Stimulated activated CD4-positive, alpha-beta T cell treated with anti-CD3 and anti-CD28 coated beads, Interleukin-4, amount 100 ng/mL, for 24 hours (primary cell): Measurements from ENCODE around the gene ZNF160.
"Not testable (repeated sequence)": the region's sequence is repeated elsewhere in the genome, so short reads cannot be mapped to it uniquely, and the experiment has no call there.

Experiments used
- DNase-seq: peaks from one replicate; pipeline ENCODE4 v3.0.0-alpha.2; 2020

The ZNF160 gene

DNA sequence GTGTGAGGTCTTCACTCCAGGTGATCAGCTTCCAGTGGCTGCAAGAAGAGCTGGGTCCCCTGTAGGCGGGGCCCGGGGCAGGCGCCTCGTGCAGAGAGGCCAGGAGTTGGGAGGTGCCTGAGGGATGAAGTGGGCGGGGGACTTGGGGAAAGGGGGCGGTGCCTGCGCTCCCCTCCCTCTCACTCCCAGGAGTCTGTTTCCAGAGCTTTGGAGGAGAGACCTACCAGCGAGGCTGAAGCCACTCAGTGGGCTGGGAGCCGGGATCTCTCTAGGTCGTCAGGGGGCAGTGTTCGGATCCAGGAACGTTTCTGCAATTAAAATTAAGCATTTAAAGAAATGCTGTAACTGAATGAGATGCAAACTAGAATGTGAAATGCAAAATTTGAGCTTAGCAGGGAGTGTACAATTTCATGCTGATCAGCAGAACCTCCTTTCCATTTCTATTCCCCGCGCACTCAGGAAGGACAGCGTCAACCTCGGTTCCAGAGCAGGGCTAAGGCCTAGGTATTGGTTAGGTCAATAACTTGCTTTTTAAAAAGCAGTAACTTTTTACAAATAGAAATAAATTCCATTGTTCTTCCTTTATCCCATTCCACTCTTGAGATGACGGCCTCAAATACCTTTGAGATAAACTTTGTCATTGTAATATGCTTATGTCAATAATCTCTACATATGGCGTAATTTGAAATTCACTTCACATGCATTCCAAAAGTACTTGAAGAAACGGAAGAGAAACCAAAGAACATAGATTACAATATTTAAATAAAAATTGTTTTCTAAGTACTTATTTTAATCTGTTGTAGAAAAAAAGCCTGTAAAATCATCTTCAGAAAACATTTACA is 11.6 kb downstream of the ZNF160 start:
- no peak for DNase-seq

DNA sequence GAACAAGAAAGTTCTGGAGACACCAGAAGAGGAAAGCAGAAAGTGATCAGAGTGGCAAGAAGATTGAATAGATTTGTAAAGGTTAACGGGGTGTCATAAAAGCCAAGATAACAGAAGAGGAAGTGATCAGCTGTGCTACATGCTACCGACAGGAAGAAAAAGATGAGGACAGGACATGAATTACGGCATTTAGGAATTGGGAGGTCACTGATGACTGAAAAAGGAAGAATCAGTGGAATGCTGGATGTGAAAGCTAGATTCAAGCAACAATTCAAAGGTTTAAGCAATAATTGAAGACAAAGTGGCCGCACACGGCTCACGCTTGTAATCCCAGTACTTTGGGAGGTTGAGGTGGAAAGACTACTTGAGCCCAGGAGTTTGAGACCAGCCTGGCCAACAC is 15.1 kb downstream of the ZNF160 start:
- no peak for DNase-seq

DNA sequence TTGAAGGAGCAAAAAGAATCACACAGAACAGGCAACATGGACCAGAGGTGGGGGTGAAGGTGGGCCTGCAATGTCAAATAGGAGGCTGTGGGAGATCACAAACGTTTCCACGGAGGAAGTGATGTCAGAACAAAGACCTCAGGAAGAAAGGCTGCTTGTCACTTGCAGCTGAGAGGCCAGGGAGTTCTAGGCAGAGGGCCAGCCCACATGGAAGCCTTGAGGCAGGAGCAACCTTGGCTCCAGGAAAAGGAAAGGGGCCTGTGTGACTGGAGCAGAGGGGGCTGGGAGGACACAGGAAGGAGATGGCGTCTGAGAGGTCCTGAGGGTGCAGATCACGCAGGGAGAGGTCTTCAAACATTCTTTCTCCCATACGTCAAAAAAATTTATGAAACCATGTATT is 16.3 kb downstream of the ZNF160 start:
- no peak for DNase-seq

DNA sequence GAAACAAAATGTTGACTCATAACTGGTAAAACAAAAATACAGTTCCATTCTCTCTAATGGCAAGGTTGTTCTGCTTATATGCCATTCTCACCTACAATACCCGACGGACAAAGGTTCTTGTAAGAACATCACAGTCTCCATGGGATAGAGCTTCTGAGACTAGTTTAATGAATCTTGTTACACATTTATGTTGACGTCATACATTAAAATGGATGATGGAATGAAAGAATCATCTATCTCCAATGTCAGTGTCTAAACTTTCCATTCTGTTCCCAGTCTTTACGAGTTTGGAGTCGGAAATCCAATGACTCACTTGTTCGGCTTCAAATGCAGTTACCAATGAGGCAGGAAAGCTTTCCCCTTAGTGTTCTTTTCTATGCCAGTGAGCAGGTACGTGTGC is 17.7 kb downstream of the ZNF160 start:
- no peak for DNase-seq

DNA sequence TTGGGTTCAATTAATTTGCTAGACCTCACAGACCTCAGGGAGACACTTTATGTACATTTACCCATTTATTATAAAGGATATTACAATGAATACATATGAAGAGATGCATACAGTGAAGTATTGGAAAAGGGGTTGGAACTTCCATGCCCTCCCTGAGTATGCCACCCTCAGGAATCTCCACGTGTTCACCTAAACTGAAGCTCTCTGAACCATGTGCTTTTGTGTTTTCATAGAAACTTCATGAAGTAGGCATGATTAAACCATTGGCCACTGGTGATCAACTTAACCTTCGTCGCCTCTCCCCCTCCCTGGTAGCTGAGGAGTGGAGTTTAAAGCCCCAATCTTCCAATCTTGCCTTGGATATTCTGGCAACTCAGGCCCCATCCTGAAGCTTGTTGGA is 20.3 kb downstream of the ZNF160 start:
- DNase-seq, result no peak

DNA sequence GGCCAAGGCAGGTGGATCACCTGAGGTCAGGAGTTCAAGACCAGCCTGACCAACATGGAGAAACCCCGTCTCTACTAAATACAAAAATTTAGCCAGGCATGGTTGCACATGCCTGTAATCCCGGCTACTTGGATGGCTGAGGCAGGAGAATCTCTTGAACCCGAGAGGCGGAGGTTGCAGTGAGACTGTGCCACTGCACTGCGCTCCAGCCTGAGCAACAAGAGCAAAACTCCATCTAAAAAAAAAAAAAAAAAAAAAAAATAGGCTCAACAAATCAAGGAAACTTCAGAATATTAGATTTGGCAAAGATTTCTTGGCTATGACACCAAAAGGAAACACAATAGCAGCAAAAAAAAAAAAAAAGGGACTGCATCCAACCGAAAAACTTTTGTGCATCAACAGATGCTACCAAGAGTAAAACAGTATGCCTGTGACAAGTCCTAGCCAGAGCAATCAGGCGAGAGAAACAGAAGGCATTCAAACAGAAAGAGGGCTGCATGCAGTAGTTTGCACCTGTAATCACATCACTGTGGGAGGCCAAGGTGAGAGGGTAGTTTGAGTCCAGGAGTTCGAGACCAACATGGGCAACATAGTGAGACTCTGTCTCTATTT is 23.8 kb downstream of the ZNF160 start:
- DNase-seq, result no peak

DNA sequence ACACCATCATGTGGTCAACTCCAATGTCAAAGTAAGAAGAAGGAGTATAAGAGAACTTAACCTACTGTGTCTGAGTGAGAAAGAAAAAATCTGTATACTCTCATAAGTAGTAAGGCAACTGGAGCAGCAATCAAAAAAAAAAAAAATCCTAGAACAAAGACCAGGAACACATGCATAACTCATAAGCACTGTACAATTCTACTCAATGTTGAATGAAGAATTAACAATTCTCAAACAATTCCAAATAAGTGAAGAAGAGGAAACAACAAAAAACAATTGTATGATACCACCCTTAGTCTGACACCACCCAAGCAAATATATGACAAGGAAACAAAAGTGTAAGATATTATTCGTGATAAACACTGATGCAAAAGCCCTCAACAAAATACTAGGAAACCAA is 24.6 kb downstream of the ZNF160 start:
- DNase-seq, result no peak

DNA sequence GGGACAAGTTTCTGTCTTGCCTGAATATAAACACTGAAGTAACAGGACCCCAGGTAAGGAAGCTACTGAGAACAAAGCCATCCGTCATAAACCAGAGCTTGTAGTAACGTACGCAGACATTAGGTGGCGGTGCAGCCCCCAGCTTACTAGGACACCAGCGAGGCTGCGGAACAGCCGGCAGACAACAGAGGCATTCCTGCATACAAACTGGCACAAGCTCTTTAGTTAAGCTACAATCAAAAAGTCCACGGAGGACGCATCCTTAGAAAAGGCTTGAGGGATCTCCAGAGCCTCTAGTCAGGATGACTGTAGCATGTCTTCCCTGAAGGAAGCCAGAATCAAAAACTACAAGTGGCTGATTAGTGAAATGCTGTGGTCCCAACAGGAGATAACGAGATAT is 26.2 kb downstream of the ZNF160 start:
- no peak for DNase-seq

DNA sequence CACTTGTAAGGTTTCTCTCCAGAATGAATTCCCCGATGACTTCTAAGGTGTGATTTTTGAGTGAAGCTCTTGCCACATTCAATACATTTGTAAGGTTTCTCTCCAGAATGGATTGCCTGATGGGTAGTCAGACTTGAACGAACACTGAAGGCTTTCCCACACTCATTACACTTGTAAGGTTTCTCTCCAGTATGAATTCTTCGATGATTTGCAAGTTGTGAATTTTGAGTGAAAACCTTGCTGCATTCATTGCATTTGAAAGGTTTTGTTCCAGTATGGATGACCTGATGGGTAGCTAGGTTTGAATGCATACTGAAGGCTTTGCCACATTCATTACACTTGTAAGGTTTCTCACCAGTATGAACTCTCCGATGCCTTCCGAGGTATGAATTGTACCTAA is 34.4 kb downstream of the ZNF160 start:
- no peak for DNase-seq

DNA sequence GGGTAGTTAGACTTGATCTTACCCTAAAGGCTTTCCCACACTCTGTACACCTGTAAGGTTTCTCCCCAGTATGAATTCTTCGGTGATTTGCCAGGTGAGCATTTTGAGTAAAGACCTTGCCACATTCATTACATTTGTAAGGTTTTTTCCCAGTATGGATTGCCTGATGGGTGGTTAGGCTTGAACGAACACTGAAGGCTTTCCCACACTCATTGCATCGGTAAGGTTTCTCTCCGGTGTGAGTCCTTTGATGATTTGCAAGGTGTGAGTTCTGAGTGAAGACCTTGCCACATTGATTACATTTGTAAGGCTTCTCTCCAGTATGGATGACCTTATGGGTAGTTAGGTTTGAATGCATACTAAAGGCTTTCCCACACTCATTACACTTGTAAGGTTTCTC is 35.0 kb downstream of the ZNF160 start:
- DNase-seq, result no peak

DNA sequence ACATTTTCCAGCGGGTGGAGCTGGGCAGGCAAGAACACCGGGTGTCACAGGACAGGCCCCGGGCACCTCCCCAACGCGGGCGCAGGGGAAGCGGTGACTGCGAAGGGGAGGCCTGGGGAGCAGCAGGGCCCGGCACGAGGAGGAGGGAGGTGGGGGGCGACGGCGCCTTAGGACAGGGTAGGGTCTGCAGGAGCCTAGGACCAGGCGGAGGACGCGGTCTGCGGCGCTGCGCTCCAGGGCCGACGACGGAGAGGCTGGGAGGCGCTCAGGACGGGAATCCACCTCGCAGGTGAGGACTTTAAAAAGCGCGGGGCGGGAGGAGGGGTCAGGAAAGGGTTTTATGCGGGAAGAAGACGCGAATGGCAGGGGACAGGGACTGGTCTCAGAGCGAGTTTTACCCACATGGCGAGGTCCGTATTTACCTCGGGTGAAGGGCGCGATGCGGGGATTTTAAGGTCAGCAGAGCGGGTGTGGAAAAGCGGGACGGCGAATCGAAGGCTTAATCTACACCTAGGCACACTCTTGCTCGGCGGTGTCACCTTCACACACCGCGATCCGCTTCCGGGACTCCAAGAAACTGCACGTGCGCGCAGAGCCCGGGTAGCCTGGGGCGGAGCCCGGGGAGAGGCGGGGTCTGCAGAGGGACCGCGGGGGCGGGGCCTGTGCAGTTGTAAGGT is 45.2 kb downstream of the ZNF160 start:
- no peak for DNase-seq

DNA sequence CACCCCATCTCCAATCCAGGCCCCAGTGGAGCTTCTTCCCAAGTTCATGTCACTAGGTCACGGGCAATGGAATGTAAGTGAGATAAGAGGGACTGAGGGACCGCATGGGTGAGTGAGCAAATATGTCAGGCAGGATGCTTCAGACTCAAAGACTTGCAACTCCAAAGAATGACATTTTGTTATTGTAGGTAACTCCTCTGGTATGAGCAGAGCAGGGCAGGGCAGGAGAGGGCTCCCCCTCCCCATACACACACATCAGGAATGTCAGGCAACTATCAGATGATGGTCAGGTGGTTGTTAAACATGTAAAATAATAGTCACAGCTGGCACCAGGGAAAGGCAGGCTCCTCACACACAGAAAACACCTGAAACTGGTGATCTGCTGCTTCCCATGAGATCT is 48.1 kb downstream of the ZNF160 start:
- DNase-seq, result no peak

DNA sequence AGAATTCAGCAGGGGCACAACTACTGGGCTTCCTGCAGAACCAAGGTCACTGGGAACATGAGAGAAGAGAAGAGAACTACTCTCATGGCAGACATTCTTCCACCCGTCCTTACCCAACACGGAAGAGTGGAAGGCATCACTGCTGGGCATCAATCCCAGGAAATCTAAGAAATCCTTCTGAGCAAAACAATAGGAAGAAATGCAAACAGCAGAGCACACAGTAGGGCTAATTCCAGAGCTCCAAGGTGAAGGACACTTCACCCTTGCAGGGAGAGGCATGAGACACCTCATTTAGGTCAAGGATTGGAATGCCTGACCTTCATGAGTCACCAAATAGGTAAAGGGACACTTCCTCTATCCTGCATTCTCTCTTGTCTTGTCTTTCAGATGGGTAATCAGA is 55.8 kb downstream of the ZNF160 start:
- no peak for DNase-seq

DNA sequence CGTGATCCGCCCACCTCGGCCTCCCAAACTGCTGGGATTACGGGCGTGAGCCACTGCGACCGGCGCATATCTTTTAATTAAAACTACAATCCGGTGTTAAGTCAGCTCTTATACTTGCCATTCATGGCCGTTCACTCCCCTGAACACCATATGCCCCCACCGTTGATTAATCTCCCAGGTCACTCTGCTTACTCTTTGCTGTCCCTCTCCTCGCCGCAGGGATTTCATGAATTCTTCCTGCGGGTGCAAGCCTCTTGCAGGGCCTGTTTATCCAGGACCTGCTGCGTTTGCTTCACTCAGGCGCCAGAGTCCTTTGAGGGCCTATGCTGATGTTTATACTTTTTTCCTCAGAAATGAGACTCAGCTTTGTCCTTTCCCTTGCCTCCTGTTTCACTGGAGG is 57.7 kb downstream of the ZNF160 start:
- DNase-seq, result no peak

DNA sequence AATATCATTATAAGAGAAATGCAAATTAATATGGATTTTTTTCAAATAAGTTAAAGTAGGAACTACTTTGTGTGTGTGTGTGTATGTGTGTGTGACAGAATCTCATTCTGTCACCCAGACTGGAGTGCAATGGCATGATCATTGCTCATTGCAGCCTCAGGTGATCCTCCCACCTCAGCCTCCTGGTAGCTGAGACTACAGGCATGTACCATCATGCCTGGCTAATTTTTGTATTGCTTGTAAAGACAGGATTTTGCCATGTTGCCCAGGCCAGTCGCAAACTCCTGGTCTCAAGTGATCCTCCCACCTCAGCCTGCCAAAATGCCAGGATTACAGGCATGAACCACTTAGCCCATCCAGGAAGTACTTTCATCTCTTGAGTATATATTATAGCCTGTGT is 61.9 kb downstream of the ZNF160 start:
- DNase-seq, result no peak

DNA sequence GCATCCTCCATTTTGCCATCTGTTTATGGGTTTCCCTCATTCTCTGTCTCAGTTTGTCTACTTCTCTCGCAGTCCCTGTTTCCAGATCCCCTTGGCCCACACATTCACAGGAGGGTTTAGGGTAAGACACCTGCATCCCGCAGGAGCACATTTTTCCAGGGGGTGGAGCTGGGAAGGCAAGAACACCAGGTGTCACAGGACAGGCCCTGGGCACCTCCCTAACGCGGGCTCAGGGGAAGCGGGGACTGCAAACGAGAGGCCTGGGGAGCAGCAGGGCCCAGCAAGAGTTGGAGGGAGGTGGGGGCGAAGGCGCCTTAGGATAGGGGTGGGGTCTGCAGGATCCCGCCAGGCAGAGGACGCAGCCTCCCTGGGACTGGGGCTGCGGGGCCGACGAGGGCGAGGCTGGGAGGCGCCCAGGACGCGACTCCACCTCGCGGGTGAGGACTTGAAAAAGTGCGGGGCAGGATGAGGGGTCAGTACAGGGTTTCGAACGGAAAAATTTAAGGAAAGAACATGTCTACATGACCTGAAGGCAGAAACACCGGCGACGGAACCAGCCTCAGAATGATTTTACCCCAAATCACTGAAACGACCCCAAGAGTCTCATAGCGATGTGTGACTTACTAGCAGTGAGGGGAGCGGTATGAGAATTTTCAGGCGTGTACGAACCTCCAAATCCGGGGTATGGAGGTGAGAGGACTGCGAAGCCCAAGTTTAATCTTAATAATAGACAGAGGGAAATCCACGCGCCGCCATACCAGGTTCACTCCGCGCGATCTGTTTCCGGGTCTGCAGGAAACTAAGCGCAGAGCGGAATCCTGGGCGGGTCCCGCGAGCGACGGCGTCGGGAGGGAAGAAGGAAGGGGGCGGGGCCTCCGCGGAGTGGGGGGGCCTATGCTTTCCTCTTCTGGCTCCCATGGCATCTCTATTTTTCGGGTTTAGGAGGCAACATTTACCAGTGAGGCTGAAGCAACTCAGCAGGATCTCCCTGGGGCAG is 65.8 kb downstream of the ZNF160 start:
- DNase-seq, result no peak

DNA sequence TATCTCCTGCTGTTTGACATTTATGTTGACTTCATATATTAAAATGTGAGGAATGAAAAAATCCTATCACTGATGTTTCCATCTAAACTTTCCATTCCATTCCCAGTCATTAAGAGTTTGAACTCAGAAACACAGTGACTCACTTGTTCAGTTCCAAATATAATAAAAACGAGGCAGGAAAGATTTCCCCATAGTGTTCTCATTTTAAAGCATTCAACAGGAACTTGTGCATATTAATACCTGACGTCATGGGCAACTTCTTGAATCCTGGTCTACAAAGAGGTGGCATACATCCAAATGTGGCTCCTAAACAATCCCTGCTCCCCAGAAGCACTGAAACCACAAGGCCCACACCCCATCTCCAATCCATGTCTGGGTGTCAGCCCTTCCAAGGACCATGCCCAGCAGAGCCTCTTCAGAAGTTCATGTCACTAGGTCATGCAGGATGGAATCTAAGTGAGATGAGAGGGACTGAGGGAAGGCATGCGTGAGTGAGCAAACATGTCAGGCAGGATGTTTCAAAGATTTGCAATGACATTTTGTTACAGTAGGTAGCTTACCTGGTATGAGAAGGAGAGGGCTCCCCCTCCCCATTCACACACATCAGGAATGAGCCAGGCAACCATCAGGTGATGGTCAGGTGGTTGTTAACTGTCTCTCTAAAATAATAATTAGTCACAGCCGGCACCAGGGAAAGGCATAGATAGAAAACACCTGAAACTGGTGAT is 68.1 kb downstream of the ZNF160 start:
- no peak for DNase-seq

DNA sequence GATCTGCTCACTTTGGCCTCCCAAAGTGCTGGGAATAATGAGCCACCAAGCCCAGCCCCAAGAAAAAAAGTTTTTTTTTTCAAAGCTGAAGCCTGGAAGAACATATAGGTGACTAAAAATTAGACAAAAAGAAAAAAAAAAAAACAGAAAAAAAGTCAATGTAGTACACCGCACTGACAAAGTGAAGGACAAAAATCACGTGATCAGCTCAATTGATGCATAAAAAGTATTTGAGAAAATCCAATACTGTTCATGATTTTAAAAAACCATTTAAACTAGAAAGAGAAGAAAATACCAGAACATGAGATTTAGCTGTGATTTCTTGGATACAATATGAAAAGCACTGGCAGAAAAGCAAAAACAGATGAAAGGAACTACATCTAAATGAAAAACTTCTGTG is 69.2 kb downstream of the ZNF160 start:
- DNase-seq, result no peak

DNA sequence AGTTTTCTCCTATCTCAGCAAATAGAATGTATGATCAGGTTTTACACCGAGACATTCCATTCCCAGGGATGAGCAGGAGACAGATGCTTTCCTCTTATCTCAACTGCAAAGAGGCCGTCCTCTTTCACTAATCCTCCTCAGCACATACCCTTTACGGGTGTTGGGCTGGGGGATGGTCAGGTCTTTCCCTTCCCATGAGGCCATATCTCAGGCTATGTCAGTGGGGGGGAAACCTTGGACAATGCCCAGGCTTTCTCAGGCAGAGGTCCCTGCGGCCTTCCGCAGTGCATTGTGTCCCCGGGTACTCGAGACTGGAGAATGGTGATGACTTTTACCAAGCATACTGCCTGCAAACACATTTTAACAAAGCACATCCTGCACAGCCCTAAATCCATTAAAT is 74.9 kb downstream of the ZNF160 start:
- not testable (repeated sequence) for DNase-seq

DNA sequence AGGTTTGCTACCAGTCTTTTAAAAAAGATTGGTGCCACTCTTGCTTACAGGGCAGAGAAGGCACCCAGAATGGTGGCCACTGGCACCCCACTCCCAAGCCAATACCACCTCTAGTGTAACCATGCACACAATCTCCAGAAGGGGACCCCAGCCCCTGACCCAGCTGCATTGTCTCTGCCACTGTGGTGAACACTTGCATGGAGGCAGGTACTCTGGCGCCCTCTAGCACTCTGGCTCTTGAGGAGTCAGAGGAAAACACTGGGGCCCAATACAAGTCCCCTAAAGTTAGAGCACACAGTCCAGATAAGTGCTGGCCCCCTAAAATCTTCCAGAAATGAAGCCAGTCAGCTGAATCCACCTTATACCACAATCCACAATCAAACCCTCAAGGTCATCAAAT is 83.5 kb downstream of the ZNF160 start:
- no peak for DNase-seq
